GM21717 (cell line): Measurements from ENCODE around the gene FAM98B.

Source experiments
- ATAC-seq: cut with Tn5 transposase; IDR thresholded peaks from one replicate; pipeline ENCODE4 v1.9.1; 2021; ENCODE audit warnings: mild to moderate bottlenecking, moderate library complexity; ENCODE audit not compliant: unreplicated experiment

The FAM98B gene

GRCh38 chr15:38460543-38460942, 6.6 kb downstream of the FAM98B start:
- ATAC-seq: no peak

- ATAC-seq: peak; percentile 78
These were observed 7.3 kb downstream of the FAM98B start for GRCh38 chr15:38461066-38461833.

DNA sequence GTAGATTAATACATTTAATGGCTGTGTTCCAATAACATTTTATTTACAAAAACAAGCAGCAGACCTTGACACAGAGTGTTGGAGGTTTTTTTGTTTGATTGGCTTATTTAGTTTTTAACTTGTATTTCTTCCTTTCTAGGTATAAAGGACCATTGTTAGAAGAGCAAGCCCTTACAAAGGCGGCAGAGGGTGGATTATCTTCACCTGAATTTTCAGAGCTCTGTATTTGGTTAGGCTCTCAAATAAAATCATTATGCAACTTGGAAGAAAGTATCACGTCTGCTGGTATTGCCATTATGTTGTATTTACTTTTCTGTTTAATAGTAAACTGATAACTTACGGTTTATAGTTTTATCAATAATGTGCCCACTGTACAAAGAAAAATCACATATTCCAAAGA, 10.0 kb downstream of the FAM98B start:
- no peak for ATAC-seq

- no peak for ATAC-seq
These were observed 10.7 kb downstream of the FAM98B start for GRCh38 chr15:38464675-38465074.

DNA sequence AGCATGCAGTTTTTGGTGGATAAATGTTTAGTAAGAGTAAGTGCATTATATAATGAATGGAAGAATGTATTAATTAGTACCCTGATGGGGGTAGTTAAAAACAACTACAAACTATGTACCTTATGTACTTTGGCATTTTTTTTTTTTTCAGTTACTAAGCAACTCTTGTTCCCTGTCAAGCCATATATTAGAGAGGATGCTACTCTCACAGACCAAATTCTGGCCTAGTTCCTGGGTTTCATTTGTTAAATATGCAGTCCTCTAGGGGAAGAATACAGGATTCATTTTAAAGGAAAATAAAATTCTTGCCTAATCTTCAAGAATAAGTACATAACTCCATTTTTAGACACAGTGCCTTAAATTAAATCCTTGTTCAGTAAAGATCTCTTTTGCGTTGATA, 16.9 kb downstream of the FAM98B start:
- no peak for ATAC-seq

DNA sequence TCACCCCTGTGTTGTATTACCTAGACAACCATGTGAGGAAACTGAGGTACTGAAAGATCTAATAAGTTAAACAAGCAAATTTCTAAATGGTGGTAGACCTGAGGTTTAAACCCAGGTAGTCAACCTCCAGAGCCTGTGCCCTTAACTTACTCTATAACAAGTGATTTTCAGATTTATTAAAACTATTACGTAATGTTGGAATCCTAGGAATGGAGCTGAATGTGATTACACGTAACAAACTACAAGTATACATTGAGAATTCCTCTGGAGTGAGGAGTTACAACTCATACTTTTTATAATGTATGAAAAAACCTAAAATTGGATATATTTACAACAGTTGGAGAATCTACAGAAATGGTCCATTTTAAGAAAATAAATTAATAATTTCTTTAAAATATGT, 18.0 kb downstream of the FAM98B start:
- no peak for ATAC-seq

- ATAC-seq: peak; percentile 90
These were observed 20.3 kb downstream of the FAM98B start for GRCh38 chr15:38474155-38474757.

DNA sequence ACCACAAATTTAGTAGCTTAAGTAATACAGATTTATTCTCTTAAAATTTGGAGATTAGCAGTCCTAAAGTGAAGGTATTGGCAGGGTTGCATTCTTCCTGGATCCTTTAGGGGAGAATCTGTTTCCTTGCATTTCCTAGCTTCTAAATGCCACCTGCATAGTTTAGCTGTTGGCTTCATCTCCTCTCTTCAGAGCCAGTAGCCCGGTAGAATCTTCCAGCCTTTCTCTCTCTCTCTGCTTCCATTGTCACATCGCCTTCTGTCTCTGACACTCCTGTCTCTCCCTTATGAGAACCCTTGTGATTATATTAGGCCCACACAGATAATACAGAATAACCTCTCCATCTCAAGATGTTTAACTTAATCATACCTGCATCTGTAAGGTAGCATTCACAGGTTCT, 21.4 kb downstream of the FAM98B start:
- ATAC-seq: no peak

DNA sequence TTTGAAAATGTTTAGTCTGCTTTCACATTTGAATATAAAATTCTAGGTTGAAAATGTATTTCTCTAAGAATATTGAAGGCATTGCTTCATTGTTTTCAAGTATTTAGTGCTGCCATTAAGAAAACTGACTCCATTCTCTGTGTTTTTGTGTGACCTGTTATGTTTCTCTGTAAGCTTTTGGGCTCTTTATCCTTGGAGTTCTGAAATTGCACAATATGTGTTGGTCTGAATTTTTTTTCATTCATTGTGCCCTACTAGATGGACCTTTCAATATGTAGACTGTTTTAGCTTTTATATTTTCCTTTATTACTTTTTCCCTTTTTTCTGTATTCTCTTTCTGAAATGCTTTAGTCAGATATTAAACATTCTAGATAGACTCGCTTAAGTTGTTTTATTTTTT, 22.2 kb downstream of the FAM98B start:
- no peak for ATAC-seq

- no peak for ATAC-seq
These were observed 23.7 kb downstream of the FAM98B start for GRCh38 chr15:38477637-38478036.

- ATAC-seq: no peak
These were observed 25.3 kb downstream of the FAM98B start for GRCh38 chr15:38479266-38479665.

DNA sequence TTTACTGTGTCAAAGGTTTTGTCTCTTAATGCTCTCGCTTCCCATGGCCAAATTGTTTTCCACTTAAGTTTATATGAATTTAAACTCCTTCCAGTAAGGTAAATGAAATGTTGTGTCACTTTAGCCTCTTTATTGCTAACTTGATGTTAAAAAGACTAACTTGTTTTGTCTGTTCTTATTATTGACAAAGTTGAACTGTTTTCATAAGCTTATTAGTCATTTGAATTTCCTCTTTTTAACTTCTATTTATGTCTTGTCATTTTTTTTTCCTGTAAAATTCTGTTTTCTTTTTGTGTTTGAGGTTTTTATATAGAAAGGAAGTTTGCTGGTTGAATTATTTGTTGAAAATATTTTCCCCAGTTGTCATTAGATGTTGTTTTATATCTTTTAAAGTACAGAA, 25.8 kb downstream of the FAM98B start:
- no peak for ATAC-seq

DNA sequence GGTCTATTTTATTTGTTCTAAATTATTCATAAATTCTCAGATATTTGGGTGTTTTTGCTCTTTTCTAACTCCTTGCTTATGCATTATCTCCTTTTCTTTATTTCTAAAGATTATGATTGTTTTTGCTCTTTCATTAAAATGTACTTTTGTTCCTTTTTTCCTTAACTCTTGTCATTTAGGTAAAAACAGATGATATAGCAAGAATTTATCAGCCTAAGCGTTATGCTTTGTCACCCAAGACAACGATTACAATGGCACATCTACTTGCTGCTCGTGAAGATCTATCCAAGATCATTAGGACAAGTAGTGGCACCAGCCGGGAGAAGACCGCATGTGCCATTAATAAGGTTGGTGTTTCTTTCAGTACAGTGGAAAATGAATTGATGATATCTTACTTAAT, 27.2 kb downstream of the FAM98B start:
- ATAC-seq: no peak

GRCh38 chr15:38481761-38482160, 27.8 kb downstream of the FAM98B start:
- no peak for ATAC-seq

- no peak for ATAC-seq
These were observed 28.6 kb downstream of the FAM98B start for GRCh38 chr15:38482572-38482971.

GRCh38 chr15:38486936-38487335, 33.0 kb downstream of the FAM98B start:
- no peak for ATAC-seq

DNA sequence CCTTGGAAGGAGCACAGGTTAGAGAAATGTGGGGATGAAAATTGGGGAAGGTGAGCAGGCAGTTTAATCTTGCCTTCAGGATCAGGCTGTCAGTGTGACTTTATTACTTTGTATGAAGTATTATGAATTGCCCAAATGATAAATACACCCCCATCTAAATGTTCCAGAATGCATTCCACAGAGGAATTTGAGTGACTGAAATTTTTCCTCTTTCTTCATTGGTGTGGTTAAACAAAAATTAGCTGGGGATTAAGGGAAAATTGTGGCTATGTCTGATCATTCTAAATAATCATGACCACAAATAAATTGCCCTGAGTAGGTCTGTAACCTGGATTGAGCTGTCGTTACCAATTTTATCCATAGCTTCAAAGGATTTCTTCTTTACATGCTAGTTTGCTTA, 33.5 kb downstream of the FAM98B start:
- no peak for ATAC-seq

DNA sequence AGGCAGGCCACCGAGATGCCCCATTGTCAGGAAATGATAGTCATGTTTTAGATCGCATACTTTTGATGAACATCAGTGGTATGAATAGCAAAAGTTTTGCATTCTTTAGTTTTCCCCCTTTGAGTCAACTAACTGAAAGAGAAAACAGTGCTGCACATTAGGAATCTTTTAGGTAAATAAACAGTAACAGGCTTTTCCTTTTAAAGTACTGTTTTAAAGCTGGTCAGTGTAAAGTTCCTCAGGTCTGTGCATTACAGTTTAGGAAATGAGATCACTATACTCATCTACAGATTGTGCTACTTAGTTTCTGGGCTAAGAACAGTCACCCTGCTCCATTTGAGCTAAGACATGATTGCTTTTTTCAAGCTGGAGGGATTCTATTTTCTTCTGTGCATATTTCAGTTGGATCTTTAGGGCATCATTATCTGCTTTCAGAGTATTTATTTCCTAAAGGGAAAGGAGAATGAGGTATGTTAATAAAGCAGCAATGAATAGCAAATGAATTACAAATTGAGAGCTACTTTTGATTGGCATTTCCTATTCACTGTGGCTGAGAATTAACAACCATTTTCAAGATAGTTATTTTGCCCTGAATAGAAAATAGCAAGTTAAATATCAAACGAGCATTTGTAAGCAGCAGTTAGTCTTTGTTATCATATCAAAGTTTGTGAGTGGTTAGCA, 36.5 kb downstream of the FAM98B start:
- ATAC-seq: no peak

DNA sequence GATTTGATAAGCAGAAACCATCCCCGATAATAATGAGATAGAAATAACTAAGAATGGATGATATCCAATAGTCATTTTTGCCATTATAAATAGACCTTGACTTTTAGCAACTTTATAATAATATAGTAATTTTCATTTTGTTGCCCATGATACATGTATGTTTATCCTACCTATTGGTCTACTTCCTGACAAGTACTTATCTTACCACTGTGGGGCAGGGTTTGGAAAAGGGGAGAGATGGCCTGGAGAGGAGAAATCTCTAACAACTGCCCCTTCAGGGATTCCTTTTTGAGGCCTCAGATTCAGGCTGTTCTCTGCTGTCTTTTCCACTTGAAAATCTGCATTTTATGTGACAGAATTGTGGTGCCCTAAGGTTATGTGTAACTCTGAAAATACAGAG, 42.2 kb downstream of the FAM98B start:
- ATAC-seq: no peak

GRCh38 chr15:38499651-38500050, 45.7 kb downstream of the FAM98B start:
- no peak for ATAC-seq

DNA sequence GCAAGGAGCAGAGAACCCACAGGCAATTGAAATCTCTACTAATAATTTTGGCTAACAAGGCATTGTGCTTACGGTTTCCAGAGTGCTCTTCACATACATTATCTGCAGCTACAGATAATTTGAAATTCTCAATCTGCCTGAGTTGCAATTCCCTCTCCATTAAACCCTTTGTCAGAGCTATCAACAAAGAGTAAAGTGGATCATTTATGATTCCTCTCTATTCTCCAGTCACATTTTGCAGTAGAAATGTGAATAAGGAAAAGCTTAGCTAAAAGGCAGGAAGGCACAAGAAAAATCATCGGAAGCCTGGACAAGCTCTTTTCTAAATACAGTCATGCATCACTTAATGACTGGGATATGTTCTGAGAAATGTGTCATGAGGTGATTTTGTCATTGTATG, 49.6 kb downstream of the FAM98B start:
- no peak for ATAC-seq
